Osteoblast (primary cell): ENCODE data around the gene TNFRSF12A. TPM values are rescaled to one million over a fixed set of nuclear protein-coding genes. Genes with fewer than 3 reads are reported as not detected.

Experiments used
- DNase-seq: peaks from one replicate; pipeline ENCODE4 v3.0.0; 2011; ENCODE audit warnings: low spot score, mixed read lengths; ENCODE audit not compliant: insufficient read length; ENCODE audit errors: missing footprints
- H2AFZ ChIP-seq: 2 replicates; pipeline ENCODE4 v1.6.0; 2011; ENCODE audit warnings: mild to moderate bottlenecking, low read length
- H3K27ac ChIP-seq: 2 replicates; pipeline ENCODE4 v1.5.1; 2011; ENCODE audit warnings: mild to moderate bottlenecking, low read depth, low read length, moderate library complexity
- H3K27me3 ChIP-seq: 2 replicates; pipeline ENCODE4 v1.6.0; 2012; ENCODE audit warnings: mild to moderate bottlenecking, control low read depth, inconsistent platforms, low read length, moderate library complexity; ENCODE audit not compliant: insufficient read depth
- H3K36me3 ChIP-seq: 2 replicates; pipeline ENCODE4 v1.5.1; 2011; ENCODE audit warnings: mild to moderate bottlenecking, low read length, control low read depth, moderate library complexity; ENCODE audit not compliant: insufficient read depth
- H3K4me1 ChIP-seq: 2 replicates; pipeline ENCODE4 v1.5.1; 2011; ENCODE audit warnings: mild to moderate bottlenecking, low read length, control low read depth, moderate library complexity; ENCODE audit not compliant: insufficient read depth
- H3K4me2 ChIP-seq: 2 replicates; pipeline ENCODE4 v1.6.0; 2011; ENCODE audit warnings: mild to moderate bottlenecking, low read length; ENCODE audit not compliant: insufficient read depth
- H3K4me3 ChIP-seq: fragments of 200-600 bp; sonication (generic); 3 replicates; pipeline ENCODE4 v1.5.1; 2012; ENCODE audit warnings: mild to moderate bottlenecking, low read length, inconsistent platforms; ENCODE audit not compliant: insufficient read depth
- H3K79me2 ChIP-seq: 2 replicates; pipeline ENCODE4 v1.6.0; 2012; ENCODE audit warnings: mild to moderate bottlenecking, low read length, control low read depth, inconsistent platforms; ENCODE audit not compliant: insufficient read depth
- H3K9me3 ChIP-seq: 2 replicates; pipeline ENCODE4 v1.5.1; 2011; ENCODE audit warnings: low read depth, low read length, control low read depth
- H4K20me1 ChIP-seq: 2 replicates; pipeline ENCODE4 v1.6.0; 2012; ENCODE audit warnings: mild to moderate bottlenecking, low read length, control low read depth; ENCODE audit not compliant: insufficient read depth
- total RNA-seq: library from RNA; depleted of rRNA; stranded (reverse); fragments of >200 nt; gene quantifications from 2 replicates; pipeline ENCODE4 v1.2.3, GENCODE V29; 2012
- TF ChIP-seq, protein P1 (sequence below): IDR thresholded peaks from 2 replicates; pipeline ENCODE4 v1.5.1; 2011; ENCODE audit warnings: mild to moderate bottlenecking, low read depth, low read length, moderate library complexity; ENCODE audit errors: extremely low read depth

Gene TNFRSF12A
- total RNA-seq, 1 donor: 143 TPM

GRCh38 chr16:3017794-3018506 is 2.2 kb upstream of the TNFRSF12A start, which contains the start of gene CLDN6:
Gene CLDN6, minus strand, starts transcription at chr16:3018183. Its CDS starts 2,162 bp downstream, at chr16:3016021.
- H3K79me2 ChIP-seq: no peaks in the 10 kb centered on the region
- no peak within 1 kb of the TSS for H3K4me2 ChIP-seq
- H4K20me1 ChIP-seq: peaks cover 19% of the 10 kb centered on the region
- no peak within 1 kb of the TSS for H3K27ac ChIP-seq
- peaks cover 11% of the 10 kb centered on the region for H3K4me1 ChIP-seq
- TF ChIP-seq, protein P1, sequence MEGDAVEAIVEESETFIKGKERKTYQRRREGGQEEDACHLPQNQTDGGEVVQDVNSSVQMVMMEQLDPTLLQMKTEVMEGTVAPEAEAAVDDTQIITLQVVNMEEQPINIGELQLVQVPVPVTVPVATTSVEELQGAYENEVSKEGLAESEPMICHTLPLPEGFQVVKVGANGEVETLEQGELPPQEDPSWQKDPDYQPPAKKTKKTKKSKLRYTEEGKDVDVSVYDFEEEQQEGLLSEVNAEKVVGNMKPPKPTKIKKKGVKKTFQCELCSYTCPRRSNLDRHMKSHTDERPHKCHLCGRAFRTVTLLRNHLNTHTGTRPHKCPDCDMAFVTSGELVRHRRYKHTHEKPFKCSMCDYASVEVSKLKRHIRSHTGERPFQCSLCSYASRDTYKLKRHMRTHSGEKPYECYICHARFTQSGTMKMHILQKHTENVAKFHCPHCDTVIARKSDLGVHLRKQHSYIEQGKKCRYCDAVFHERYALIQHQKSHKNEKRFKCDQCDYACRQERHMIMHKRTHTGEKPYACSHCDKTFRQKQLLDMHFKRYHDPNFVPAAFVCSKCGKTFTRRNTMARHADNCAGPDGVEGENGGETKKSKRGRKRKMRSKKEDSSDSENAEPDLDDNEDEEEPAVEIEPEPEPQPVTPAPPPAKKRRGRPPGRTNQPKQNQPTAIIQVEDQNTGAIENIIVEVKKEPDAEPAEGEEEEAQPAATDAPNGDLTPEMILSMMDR: no peak
- H3K36me3 ChIP-seq: peaks cover 15% of the 10 kb centered on the region
- DNase-seq: no peak
- no peak within 1 kb of the TSS for H2AFZ ChIP-seq
- H3K4me3 ChIP-seq: no peak within 1 kb of the TSS
- peaks cover 20% of the 10 kb centered on the region for H3K27me3 ChIP-seq
- H3K9me3 ChIP-seq: no peaks in the 10 kb centered on the region

GRCh38 chr16:3019594-3020246 is 448 bp upstream of the TNFRSF12A start:
- Histone ChIP-seq H3K4me2 (peak overlapping the region; percentile 88), H2AFZ (peak overlapping the region; percentile 91), H3K79me2 (no peaks in the 10 kb centered on the region), H3K9me3 (no peaks in the 10 kb centered on the region), H3K27me3 (peaks cover 5% of the 10 kb centered on the region), H3K4me1 (peaks cover 20% of the 10 kb centered on the region), H4K20me1 (peaks cover 23% of the 10 kb centered on the region), H3K4me3 (peak overlapping the region; percentile 94), H3K36me3 (peaks cover 15% of the 10 kb centered on the region), H3K27ac (peak overlapping the region; percentile 45)
- no peak for DNase-seq
- TF ChIP-seq, protein P1: no peak

DNA sequence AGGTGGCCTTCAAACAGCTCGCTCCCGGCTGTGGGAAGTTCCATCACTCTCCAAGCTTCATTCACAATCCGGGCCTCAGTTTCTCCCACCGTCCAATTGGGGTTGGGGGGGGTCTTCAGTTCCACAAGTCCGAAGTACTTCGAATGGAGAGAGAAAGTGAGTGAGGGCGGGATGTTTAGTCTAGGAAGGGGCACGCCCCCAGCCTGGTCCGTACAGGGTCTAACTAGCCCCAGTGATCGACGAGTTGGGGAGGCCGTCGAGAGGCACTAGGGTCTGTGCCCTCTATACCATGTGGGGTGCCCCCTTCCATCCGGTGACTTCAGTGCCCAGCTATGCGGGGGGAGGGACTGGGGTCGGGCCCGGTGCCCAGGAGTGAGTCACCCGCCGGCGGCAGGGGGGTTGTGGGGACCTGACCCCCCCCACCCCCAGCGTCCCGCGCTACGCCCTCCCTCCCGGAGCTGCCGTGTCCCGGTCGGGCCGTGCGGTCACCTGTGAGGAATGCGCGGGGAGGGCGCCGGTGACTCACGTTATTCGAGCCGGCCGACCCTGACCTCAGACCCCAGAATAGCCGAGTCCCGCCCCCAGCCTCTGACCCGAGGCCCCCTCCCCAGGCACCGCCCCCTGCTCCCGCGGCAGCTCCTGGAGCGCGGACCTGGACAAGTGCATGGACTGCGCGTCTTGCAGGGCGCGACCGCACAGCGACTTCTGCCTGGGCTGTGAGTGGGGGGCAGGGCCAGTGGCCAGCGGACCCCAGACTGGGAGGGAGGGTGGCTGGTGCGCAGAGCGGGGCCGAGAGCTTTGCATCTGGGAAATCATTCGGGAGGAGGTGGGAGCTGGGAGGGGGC is 658 bp downstream of the TNFRSF12A start:
- Histone ChIP-seq H3K27me3 (peaks cover 5% of the 10 kb centered on the region), H3K4me3 (peak overlapping the region; percentile 94), H4K20me1 (peaks cover 30% of the 10 kb centered on the region), H3K4me1 (peaks cover 20% of the 10 kb centered on the region), H3K27ac (peak overlapping the region; percentile 98), H3K9me3 (no peaks in the 10 kb centered on the region), H3K36me3 (peaks cover 15% of the 10 kb centered on the region), H2AFZ (no peak overlapping the region), H3K79me2 (no peaks in the 10 kb centered on the region), H3K4me2 (peak overlapping the region; percentile 96)
- TF ChIP-seq, protein P1: no peak
- DNase-seq: peak; percentile 99
